Spleen (tissue), 11 donors: Measurements from ENCODE around the gene NOXA1. TPM values are rescaled to one million over a fixed set of nuclear protein-coding genes. Genes with fewer than 3 reads are reported as not detected.

ENCODE experiments used
- DNase-seq: peaks from one replicate; pipeline ENCODE4 v3.0.0-alpha.2; 2020
- H3K27ac ChIP-seq, 8 donors: fragments of 200-600 bp; sonication (generic) in 7 of 8; 1 replicate in 4 of 8; 2 replicates in 4 of 8; pipeline versions ENCODE4 v1.5.0 to v1.8.0; 2016 to 2021; ENCODE audit warnings: inconsistent platforms in 4 of 8, mild to moderate bottlenecking in 4 of 8, moderate library complexity in 1 of 8
- H3K27me3 ChIP-seq, 7 donors: fragments of 200-600 bp; sonication (generic) in 6 of 7; replicated peaks in 1 of 7; 1 replicate in 4 of 7; 2 replicates in 3 of 7; pipeline versions ENCODE4 v1.5.0 to v1.8.0; 2016 to 2021; ENCODE audit warnings: inconsistent platforms in 3 of 7, mild to moderate bottlenecking in 1 of 7
- H3K36me3 ChIP-seq, 6 donors: fragments of 200-600 bp; sonication (generic) in 5 of 6; 1 replicate in 4 of 6; 2 replicates in 2 of 6; pipeline versions ENCODE4 v1.5.0 to v1.8.0; 2016 to 2021; ENCODE audit warnings: inconsistent platforms in 2 of 6
- H3K4me1 ChIP-seq, 6 donors: fragments of 200-600 bp; sonication (generic) in 5 of 6; 1 replicate in 3 of 6; 2 replicates in 3 of 6; pipeline versions ENCODE4 v1.5.0 to v1.8.0; 2016 to 2021; ENCODE audit warnings: inconsistent platforms in 3 of 6
- H3K4me3 ChIP-seq, 8 donors: fragments of 200-600 bp; sonication (generic) in 7 of 8; 1 replicate in 4 of 8; 2 replicates in 4 of 8; pipeline versions ENCODE4 v1.5.0 to v1.8.0; 2016 to 2021; ENCODE audit warnings: inconsistent platforms in 4 of 8, mild to moderate bottlenecking in 4 of 8, moderate library complexity in 2 of 8
- H3K9me3 ChIP-seq, 8 donors: fragments of 200-600 bp; sonication (generic) in 7 of 8; 1 replicate in 4 of 8; 2 replicates in 4 of 8; pipeline versions ENCODE4 v1.5.0 to v1.8.0; 2016 to 2021; ENCODE audit warnings: inconsistent platforms in 4 of 8
- POLR2A ChIP-seq, 3 donors: fragments of 450-650 bp; IDR thresholded peaks; one replicate each; pipeline ENCODE4 v1.5.1; 2017; ENCODE audit warnings: antibody characterized with exemption in 3 of 3, mild to moderate bottlenecking in 1 of 3
- POLR2AphosphoS5 ChIP-seq, 3 donors: sonication (generic); formaldehyde crosslinking; IDR thresholded peaks; one replicate each; pipeline ENCODE4 v1.5.1; 2017; ENCODE audit warnings: antibody characterized with exemption in 3 of 3
- WGBS, 5 donors: extraction: QIAGEN DNeasy Blood & Tissue Kit in 3 of 5; methylation state at CpG; one replicate each; pipeline versions ENCODE4 v1.1.5 to v1.1.7; 2013 to 2018; 5-methylcytosine and 5-hydroxymethylcytosine counted together
- intact Hi-C: fragments of 100-400 bp; cut with DNase I; formaldehyde crosslinking; loops from one replicate; pipeline ENCODE4 v1.15.0; 2023; ENCODE audit warnings: low total_unique reads
- polyA plus RNA-seq, 3 donors: library from polyadenylated mRNA; stranded (reverse); fragments of 200-250 nt; gene quantifications; one replicate each; pipeline ENCODE4 v1.2.1, GENCODE V29; 2013
- total RNA-seq, 7 donors: library from RNA; depleted of rRNA in 3 of 7; stranded (reverse); fragments of >200 nt in 3 of 7; fragmentation: NEBNext Ultra II Directional in 4 of 7; extraction: Animal tissue kit (Norgen Biotek cat#: 25700) in 4 of 7; gene quantifications; one replicate each; pipeline versions ENCODE4 v1.1.0 to v1.2.1, GENCODE V29; 2016 to 2021
- TF ChIP-seq, protein P1 (sequence below), 11 experiments: fragments of 200-600 bp in 7 of 11; fragments of 450-650 bp in 4 of 11; sonication (generic) in 4 of 11; IDR thresholded peaks in 8 of 11; conservative IDR thresholded peaks in 3 of 11; 1 replicate in 7 of 11; 2 replicates in 4 of 11; pipeline versions ENCODE4 v1.4.0 to v1.8.0; 2016 to 2021; ENCODE audit warnings: antibody characterized with exemption in 11 of 11, inconsistent platforms in 4 of 11, mild to moderate bottlenecking in 1 of 11
- donor health status: healthy with polysubstance abuse.
- donor health status: DM: no; HTN: no; CAD: no; lungs with moderate emphysema.
- donor health status: DM: no; HTN: no; CAD: no.
- donor health status: Bipolar disorder and iron deficiency.
- donor health status: healthy.
- donor health status: DM: no; HTN: no; CAD: no.
- donor health status: DM: yes; HTN: yes; CAD: no.

Gene NOXA1
- total and polyA plus RNA-seq, 10 donors: 1.9 to 15.0 (median 5.9) TPM

DNA sequence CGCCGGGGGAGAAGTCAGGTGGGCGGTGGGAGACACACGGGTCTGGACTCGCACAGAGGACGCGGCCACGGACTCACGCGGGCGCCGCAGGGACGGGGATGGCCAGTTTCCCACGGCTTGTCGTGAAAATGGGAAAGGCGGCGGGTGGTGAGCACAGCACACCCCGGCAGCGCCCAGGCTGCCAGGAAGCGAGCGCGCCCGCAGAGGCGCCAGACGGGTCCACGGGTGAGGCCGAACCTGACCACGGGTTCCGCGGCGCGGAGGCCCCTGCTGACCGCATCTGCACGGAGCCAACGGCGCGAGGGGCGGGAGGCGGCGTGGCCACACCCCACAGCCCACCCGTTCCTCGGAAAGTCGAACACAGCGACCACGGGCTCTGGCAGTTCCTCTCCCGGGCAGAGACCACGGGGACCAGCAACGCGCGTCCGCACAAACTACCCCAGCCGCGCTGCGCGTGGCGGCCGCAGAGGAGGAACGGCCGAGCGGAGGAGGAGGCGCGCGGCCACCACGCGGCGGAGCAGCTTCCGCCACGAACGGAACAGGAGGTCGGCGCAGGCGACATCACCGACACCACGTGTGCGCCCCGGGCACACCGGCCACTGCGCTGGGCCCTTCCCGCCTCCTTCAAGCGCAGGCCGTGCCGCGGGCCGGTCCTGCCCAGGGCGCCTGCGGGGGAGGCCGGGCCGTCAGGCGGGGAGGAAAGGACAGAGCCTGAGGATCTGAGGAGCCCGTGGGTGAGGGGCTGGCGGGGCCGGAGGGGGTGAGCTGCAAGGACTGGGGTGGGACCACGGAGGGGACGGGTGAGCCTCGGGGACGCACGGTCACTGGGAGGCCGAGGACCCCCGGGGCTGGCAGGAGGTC, 5.8 kb upstream of the NOXA1 start:
- H3K27me3 ChIP-seq: peaks cover 0 to 8% (median 0%) of the 10 kb centered on the region in 7 donors
- H3K4me3 ChIP-seq: peak overlapping the region in 7 of 8 donors; percentile 2 to 54 (median 35)
- H3K27ac ChIP-seq: peak overlapping the region in 6 of 8 donors; percentile 8 to 63 (median 15)
- H3K36me3 ChIP-seq: peaks cover 0 to 24% (median 0%) of the 10 kb centered on the region in 6 donors
- WGBS, 5 donors: 65 to 93% (median 82%) methylated on average over 86 to 99 of the region's 99 CpGs
- TF ChIP-seq POLR2AphosphoS5 (IDR thresholded peaks at IDR 0.05): peak in 2 of 3 donors; percentile 61 to 76
- TF ChIP-seq POLR2A (IDR thresholded peaks at IDR 0.05): no peak
- TF ChIP-seq, protein P1, sequence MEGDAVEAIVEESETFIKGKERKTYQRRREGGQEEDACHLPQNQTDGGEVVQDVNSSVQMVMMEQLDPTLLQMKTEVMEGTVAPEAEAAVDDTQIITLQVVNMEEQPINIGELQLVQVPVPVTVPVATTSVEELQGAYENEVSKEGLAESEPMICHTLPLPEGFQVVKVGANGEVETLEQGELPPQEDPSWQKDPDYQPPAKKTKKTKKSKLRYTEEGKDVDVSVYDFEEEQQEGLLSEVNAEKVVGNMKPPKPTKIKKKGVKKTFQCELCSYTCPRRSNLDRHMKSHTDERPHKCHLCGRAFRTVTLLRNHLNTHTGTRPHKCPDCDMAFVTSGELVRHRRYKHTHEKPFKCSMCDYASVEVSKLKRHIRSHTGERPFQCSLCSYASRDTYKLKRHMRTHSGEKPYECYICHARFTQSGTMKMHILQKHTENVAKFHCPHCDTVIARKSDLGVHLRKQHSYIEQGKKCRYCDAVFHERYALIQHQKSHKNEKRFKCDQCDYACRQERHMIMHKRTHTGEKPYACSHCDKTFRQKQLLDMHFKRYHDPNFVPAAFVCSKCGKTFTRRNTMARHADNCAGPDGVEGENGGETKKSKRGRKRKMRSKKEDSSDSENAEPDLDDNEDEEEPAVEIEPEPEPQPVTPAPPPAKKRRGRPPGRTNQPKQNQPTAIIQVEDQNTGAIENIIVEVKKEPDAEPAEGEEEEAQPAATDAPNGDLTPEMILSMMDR (IDR thresholded peaks at IDR 0.05 in 8 of 11, conservative IDR thresholded peaks at IDR 0.05 in 3 of 11): no peak
- H3K9me3 ChIP-seq: no peaks in the 10 kb centered on the region
- intact Hi-C loops: no loop called here
- peaks cover 14 to 78% (median 30%) of the 10 kb centered on the region in 6 donors for H3K4me1 ChIP-seq
- peak; percentile 82 for DNase-seq

- 3 to 6% (median 4%) methylated on average over 11 of the region's 11 CpGs for WGBS, 5 donors
- H3K9me3 ChIP-seq: no peaks in the 10 kb centered on the region
- H3K27me3 ChIP-seq: peaks cover 0 to 11% (median 0%) of the 10 kb centered on the region in 7 donors
- peaks cover 0 to 14% (median 0%) of the 10 kb centered on the region in 6 donors for H3K36me3 ChIP-seq
- H3K4me1 ChIP-seq: peaks cover 10 to 70% (median 33%) of the 10 kb centered on the region in 6 donors
- DNase-seq: no peak
- H3K27ac ChIP-seq: peak overlapping the region; percentile 48 to 88 (median 78)
- TF ChIP-seq, protein P1 (IDR thresholded peaks at IDR 0.05 in 8 of 11, conservative IDR thresholded peaks at IDR 0.05 in 3 of 11): no peak
- TF ChIP-seq POLR2AphosphoS5 (IDR thresholded peaks at IDR 0.05) (no peak), POLR2A (IDR thresholded peaks at IDR 0.05) (no peak)
- H3K4me3 ChIP-seq: peak overlapping the region; percentile 81 to 99 (median 95)
- intact Hi-C loops: loop anchor here (5.0 kb wide), 1 partner anchor 105 kb away; no protein-coding TSS in a partner anchor
Measured at GRCh38 chr9:137421838-137422603, 1.2 kb upstream of the NOXA1 start.

- 8 to 22% (median 17%) methylated on average over 10 to 77 of the region's 77 CpGs for WGBS, 5 donors
- H3K27me3 ChIP-seq: peaks cover 0 to 5% (median 0%) of the 10 kb centered on the region in 7 donors
- H3K36me3 ChIP-seq: peaks cover 0 to 6% (median 0%) of the 10 kb centered on the region in 6 donors
- peak overlapping the region; percentile 52 to 99 (median 86) for H3K4me3 ChIP-seq
- peak overlapping the region; percentile 44 to 88 (median 80) for H3K27ac ChIP-seq
- no peaks in the 10 kb centered on the region for H3K9me3 ChIP-seq
- DNase-seq: peak; percentile 87
- peaks cover 10 to 54% (median 33%) of the 10 kb centered on the region in 6 donors for H3K4me1 ChIP-seq
- TF ChIP-seq, protein P1 (IDR thresholded peaks at IDR 0.05 in 8 of 11, conservative IDR thresholded peaks at IDR 0.05 in 3 of 11): peak in 5 of 11 experiments; percentile 22 to 69 (median 46)
- TF ChIP-seq POLR2AphosphoS5 (IDR thresholded peaks at IDR 0.05): peak in 1 of 3 donors; percentile 12
- no peak for TF ChIP-seq POLR2A (IDR thresholded peaks at IDR 0.05)
- intact Hi-C loops: loop anchor here (5.0 kb wide), 1 partner anchor 104 kb away; no protein-coding TSS in a partner anchor
Measured at GRCh38 chr9:137423514-137424291, 510 bp downstream of the NOXA1 start.
